PFSK-1 (cell line): ENCODE data around the gene EHD3.

Experiments used
- POLR2AphosphoS5 ChIP-seq: IDR thresholded peaks from 2 replicates; pipeline ENCODE4 v1.6.1; 2012; ENCODE audit warnings: low read depth, mild to moderate bottlenecking, control low read depth, low read length, moderate library complexity
- TF ChIP-seq, protein P1 (sequence below), 2 experiments: IDR thresholded peaks; 2 replicates each; pipeline versions ENCODE4 v1.6.1 to v1.8.0; 2011 to 2012; ENCODE audit warnings: low read depth in 2 of 2, low read length in 2 of 2, control low read depth in 1 of 2, inconsistent platforms in 1 of 2, mild to moderate bottlenecking in 1 of 2, moderate library complexity in 1 of 2; ENCODE audit not compliant: insufficient read depth in 1 of 2

GRCh38 chr2:31255911-31256571, 22.1 kb downstream of the EHD3 start:
- no peak for TF ChIP-seq POLR2AphosphoS5
- TF ChIP-seq, protein P1, sequence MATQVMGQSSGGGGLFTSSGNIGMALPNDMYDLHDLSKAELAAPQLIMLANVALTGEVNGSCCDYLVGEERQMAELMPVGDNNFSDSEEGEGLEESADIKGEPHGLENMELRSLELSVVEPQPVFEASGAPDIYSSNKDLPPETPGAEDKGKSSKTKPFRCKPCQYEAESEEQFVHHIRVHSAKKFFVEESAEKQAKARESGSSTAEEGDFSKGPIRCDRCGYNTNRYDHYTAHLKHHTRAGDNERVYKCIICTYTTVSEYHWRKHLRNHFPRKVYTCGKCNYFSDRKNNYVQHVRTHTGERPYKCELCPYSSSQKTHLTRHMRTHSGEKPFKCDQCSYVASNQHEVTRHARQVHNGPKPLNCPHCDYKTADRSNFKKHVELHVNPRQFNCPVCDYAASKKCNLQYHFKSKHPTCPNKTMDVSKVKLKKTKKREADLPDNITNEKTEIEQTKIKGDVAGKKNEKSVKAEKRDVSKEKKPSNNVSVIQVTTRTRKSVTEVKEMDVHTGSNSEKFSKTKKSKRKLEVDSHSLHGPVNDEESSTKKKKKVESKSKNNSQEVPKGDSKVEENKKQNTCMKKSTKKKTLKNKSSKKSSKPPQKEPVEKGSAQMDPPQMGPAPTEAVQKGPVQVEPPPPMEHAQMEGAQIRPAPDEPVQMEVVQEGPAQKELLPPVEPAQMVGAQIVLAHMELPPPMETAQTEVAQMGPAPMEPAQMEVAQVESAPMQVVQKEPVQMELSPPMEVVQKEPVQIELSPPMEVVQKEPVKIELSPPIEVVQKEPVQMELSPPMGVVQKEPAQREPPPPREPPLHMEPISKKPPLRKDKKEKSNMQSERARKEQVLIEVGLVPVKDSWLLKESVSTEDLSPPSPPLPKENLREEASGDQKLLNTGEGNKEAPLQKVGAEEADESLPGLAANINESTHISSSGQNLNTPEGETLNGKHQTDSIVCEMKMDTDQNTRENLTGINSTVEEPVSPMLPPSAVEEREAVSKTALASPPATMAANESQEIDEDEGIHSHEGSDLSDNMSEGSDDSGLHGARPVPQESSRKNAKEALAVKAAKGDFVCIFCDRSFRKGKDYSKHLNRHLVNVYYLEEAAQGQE (IDR thresholded peaks at IDR 0.05; ENCODE audit: insufficient read depth in 1 of 2, low read depth in 2 of 2, low read length in 2 of 2): no peak
